SKM-1 treated with dmso at 0.1 percent for 144 hours (cell line): Measurements from ENCODE around the gene ZBTB47.

Experiments used
- DNase-seq: peaks from one replicate; lab custom pipeline; 2025; ENCODE audit not compliant: unreplicated experiment; lab: John Stamatoyannopoulos, UW

Gene ZBTB47

DNA sequence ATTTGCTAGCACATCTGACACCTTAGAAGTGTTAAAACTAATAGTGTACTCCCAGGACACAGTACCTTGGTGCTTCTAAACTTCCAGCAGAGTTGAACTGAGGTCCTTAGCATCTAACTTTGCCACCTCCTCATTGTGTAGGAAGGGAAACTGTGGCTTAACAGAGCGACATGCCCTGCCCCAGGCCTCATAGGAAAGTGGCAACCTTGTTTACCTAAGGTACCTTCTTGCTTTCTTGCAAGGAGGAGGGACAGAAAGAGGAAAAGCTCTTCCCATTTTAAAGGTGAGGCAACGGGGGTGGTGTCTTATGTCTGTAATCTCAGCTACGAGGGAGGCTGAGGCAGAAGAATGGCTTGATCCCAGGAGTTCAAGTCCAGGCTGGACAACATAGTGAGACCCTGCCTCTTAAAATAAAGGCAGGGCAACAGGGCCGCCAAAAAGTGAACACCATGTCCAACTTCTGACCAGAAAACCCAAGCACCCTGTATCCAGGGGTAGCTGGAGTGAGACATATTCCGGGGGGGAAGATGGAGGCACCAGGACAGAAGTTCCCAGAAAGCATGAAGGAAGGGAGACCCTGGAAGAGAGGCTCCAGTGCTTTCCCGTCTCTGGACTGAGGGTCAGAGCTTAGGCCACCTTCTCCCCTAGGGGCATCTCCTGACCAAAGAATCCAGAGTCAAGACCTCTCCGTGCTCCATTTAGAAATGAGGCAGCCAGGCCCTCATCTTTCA lies 31.3 kb downstream of the ZBTB47 start:
- no peak for DNase-seq

DNA sequence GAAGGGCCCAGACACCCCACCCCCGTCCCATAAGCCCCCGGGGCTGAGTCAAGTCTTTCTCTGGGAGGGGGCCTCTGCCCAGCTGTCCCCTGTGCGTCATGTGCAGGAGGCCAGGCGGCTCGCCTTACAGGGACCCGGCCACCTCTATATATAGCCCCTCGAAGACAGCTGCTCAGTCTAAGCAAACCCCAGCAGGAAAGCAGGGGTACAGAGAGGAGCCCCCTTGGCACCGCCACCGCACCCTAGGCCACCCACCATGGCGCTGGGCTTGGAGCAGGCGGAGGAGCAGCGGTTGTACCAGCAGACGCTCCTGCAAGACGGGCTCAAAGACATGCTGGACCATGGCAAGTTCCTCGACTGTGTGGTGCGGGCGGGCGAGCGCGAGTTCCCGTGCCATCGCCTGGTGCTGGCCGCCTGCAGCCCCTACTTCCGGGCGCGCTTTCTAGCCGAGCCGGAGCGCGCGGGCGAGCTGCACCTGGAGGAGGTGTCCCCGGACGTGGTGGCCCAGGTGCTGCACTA lies 31.9 kb downstream of the ZBTB47 start, which contains the start of gene KLHL40:
TSS of gene KLHL40 (plus strand) at position 175 of the 519 bp plus-strand sequence. CDS start at position 257, 82 bp downstream.
- DNase-seq: no peak

DNA sequence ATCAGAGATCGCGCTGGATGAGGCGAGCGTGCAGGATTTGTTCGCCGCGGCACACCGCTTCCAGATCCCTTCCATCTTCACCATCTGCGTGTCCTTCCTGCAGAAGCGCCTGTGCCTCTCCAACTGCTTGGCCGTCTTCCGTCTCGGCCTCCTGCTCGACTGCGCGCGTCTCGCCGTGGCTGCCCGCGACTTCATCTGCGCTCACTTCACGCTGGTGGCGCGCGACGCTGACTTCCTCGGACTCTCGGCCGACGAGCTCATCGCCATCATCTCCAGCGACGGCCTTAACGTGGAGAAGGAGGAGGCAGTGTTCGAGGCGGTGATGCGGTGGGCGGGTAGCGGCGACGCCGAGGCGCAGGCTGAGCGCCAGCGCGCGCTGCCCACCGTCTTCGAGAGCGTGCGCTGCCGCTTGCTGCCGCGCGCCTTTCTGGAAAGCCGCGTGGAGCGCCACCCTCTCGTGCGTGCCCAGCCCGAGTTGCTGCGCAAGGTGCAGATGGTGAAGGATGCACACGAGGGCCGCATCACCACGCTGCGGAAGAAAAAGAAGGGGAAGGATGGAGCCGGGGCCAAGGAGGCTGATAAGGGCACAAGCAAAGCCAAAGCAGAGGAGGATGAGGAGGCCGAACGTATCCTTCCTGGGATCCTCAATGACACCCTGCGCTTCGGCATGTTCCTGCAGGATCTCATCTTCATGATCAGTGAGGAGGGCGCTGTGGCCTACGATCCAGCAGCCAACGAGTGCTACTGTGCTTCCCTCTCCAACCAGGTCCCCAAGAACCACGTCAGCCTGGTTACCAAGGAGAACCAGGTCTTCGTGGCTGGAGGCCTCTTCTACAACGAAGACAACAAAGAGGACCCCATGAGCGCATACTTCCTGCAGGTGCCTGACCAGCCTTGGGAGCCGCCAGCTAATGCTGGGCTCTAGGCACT lies 32.7 kb downstream of the ZBTB47 start:
- no peak for DNase-seq

DNA sequence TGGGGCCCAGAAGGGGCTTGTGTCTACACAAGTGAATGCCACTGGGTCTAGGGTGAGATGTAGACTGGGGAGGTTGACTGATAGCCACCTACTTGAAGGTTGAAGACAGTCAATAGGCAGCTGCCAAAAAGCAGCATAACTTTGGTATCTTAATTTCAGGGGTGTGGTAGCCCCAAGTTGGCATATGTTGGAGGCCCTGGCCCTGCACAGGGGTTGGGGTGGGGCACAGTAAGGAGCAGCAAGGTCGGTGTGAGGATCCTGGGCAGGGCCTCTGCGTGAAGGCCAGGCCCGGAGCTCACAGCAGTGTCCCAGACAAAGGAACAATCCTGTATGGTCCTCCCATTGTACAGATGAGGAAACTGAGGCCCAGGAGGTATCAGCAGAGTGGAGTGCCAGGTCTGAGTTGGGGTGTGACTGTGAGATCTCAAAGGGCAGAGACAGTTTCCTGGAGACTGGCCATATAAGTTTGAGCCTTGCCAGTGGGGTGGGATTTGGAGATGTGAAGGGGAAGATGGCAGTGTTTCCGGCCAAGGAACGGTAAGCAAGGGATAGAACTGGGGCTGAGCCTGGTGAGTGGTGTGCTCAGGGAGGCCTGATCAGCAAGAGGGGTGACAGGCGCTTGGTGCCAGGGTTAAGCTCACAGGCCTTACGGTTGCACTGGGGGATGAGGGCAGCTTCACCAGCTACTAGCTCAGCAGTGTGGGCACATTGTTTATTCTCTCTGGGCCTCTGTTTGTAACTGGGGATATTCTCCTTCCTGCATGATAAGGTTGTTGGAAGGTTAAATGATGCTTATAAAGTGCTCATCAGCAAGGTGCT lies 33.5 kb downstream of the ZBTB47 start:
- DNase-seq: no peak

DNA sequence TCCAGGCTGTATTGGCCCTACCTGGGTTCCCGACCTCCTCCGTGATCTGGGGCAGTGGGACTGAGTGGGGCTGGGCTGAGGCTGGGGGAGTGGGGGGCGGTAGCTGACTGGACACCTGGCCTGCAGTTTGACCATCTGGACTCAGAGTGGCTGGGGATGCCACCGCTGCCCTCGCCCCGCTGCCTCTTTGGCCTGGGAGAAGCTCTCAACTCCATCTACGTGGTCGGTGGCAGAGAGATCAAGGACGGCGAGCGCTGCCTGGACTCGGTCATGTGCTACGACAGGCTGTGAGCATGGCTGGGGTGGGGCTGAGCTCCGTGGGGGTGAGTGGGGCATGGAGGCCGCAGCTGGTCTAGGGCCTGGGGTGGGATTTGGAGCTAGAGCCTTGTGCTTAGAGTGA lies 34.5 kb downstream of the ZBTB47 start:
- DNase-seq: no peak

DNA sequence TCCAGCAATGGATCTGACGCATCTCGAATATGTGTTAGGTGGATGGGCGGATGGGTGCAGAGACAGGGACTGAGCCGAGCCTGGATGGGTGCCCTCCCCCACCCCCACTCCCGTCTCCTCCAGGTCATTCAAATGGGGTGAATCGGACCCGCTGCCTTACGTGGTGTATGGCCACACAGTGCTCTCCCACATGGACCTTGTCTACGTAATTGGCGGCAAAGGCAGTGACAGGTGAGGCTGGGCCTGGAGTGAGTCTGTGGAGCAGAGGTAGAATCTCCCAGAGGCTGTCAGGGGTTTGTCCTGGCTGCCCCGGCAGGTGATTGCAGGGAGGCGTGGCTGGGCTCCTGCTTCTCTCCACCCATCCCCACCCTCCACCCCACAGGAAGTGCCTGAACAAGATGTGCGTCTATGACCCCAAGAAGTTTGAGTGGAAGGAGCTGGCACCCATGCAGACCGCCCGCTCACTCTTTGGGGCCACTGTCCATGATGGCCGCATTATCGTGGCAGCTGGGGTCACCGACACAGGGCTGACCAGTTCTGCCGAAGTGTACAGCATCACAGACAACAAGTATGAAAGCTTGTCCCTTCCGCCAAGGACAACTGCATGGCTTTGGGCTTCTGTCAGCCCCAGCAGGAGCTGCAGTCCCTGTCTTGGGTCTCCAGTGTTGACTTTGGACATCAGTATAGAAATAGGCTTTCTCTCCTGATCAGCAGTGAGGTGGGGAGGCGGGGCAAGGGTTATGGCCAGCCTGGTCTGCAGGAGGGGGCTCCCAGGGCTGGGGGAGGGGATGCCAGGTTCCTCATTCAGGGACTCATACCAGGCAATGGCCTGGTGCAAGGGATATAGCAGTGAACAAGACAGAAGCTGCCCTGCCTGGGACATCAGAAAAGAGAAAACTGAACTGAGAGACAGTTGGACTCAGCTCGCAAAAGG lies 35.3 kb downstream of the ZBTB47 start:
- no peak for DNase-seq

DNA sequence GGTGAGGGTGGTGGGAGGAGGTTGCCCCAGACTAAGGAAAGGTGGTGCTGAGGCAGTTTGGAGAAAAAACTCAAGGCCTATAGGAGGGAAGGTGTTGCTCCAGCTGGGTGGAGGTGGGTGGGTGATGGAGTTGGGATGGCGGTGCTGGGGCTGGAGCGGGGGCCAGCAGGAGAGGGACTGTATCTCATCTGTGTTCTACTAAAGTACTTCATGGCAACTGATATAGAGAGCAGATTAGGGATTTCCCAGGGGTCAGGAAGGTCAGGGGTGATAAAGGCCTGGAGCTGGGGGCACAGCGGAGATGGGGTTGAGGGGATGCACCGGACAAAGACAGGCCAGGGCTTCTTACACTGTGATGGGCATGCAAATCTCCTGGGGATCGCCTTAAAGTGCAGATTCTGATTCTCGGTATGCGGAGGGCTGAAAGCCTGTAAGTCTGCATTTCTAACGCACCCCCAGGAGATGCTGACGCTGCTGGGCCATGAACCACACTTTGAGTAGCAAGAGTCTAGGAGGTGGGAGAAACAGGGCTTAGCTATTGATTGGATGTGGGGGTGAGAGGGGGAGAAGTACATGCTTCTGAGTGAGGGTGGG lies 36.0 kb downstream of the ZBTB47 start:
- no peak for DNase-seq

DNA sequence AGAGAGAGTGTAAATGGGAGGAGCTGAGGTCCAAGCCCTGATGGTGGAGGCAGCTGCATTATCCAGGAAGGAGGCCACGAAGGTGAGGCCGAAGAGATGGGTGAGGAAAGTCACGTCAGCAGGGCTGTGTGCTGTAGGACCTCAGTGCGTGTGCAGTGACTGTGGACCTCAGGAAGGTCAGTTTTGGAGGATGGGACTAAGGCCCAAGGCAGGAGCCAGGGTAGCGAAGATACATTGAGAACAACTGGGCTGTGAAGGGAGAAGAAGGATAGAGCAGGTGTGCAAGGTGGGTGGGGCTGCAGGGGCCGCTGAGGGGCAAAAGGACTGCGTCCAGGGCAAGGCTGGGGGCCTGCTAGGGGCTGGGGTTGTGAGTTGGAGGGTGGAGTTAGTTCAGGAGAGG lies 36.7 kb downstream of the ZBTB47 start:
- DNase-seq: no peak

DNA sequence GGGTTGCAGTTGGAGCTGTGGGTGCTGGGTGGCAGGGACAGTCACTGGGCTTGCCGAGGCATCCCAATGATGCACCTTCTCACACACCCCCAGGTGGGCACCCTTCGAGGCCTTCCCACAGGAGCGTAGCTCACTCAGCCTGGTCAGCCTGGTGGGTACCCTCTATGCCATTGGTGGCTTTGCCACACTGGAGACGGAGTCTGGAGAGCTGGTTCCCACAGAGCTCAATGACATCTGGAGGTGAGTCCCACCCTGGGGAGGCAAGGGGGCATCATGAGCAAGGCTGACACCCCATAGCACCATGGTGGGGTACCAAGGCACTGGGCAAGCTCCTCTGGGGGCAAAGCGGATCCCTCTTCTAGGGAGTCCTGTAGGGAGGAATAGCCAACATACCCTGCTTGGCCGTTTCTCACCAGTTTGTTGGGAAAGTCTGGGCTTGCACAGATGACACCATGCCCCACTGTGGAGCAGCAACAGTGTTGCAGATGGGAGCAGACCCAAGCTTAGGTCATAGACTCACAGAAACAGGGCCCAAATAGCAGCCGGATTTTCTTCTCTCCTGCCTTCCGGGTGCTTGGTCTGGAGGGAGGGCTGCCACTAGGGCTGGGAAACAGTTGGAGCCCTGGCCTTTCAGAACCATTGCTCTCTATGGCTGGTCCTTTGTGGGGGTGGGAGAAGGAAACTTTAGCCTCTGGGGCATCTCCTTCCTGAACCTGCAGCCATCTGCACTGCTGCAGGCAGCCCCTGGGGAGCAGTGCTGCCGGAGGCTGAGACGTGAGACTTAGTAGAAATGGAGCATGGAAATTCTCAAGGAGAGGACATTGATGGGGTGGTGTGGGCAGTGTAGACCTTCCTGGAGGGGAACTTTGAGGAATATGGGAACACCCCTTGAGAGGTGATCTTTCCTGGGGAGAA lies 37.5 kb downstream of the ZBTB47 start:
- DNase-seq: no peak

DNA sequence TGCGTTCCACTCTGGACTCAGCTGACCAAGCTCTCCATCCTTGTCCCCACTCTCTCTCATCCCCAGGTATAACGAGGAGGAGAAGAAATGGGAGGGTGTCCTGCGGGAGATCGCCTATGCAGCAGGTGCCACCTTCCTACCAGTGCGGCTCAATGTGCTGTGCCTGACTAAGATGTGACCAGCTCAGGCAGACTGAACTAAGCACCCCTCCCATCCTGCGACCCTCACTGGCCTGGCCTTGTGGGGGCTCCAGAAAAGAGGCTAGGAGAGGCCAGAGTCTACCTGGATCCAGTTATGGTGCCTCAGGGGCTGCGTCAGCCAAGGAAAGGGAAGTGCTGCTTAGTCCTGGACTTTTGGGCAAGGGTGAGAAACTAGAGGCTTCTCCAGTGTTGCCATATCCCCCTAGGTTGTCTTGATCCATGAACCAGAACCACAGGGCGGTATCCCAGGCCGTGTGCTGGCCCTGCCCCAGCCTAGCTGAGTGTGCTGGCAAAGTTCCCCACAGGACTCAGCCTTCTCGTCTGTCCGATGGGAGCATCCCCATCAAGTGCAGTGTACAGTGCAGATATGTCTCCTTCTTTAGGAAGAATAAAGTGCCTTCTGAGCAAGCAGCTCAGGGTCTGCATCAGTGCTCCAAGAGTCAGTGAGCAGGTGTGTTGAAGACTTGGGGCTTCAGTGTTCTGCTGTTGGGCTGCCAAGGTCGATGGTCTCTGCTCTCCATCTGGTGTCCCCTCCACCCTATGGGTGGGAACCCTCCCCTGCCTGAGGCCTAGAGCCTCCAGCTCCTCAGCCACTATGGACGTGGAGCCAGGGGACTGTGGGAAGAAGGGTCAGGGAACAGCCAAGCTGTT lies 38.5 kb downstream of the ZBTB47 start:
- DNase-seq: no peak

DNA sequence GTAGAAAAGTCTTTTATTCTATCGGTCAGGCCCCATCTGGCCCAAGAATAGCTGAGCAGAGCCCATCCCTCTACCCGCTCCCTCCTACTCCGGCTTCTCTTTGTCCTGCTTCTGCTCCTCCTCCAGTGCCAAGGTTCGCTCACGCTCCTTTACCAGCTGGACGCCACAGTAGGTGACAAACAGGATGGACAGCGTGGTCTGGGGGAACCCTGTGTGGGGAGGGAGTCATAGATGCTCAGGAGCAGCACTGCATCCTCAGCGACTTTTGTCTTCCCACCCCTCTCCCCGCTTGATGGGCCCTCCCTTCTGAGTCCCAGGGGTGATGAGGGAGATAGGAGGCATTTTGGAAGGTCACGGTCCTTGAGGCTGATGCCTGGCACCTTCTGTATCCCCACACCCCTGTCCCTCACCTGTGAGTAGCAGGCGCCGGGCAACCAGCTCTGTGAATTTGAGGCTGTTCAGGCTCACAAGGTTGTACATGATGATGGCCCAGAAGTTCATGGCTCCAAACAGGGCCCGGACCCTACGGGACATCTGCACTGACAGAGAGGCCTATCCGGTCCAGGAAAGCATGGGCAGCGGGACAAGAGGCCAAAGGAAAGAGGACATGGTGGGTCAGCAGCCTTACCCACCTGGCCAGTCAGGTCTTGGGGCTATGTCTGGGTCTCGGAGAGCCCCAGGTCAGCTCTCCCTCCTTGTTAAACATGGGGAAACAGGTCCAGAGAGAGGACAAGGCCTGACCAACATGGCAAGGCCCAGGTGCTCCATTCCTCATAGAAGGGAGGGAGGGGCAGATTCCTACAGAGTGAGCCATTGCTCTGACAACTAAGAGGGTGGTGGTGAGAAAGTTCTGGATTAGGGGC lies 39.4 kb downstream of the ZBTB47 start:
- DNase-seq: no peak

DNA sequence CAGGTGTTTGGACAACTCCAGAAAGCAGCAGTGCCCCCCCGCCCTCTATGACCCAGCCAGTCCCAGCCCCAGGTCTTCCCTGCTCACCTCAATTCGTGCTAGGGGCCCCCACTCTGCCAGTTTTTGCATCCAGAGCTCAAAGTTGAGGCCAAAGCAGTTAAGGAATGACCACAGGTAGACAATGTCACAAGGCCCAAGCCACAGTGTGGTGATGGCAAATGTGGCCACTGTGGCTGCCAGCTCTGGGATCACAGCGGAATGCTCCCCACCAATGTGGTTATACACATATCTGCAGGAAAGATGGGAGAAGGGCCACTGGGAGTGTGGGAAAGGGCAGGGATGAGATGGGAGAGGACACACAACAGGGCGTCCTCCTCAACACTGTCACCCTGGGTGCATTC lies 40.0 kb downstream of the ZBTB47 start:
- no peak for DNase-seq

DNA sequence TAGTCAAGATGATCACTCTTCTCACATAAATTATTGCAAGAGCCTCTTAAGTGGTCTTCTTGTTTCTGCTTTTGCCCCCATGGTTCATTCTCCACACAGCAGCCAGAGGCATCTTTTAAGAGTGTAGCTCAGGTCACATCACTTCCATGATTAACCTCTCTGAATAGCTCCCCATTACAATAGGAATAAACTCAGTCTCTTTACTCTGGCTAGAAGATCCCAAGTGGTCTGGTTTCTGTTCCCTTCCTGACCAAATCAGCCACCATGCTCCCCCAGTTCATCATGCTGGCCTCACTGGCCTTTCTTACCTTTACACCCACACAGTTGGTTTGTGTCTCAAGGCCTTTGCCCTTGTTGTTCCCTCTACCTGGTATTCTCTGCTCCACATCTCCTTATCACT lies 40.9 kb downstream of the ZBTB47 start:
- no peak for DNase-seq

DNA sequence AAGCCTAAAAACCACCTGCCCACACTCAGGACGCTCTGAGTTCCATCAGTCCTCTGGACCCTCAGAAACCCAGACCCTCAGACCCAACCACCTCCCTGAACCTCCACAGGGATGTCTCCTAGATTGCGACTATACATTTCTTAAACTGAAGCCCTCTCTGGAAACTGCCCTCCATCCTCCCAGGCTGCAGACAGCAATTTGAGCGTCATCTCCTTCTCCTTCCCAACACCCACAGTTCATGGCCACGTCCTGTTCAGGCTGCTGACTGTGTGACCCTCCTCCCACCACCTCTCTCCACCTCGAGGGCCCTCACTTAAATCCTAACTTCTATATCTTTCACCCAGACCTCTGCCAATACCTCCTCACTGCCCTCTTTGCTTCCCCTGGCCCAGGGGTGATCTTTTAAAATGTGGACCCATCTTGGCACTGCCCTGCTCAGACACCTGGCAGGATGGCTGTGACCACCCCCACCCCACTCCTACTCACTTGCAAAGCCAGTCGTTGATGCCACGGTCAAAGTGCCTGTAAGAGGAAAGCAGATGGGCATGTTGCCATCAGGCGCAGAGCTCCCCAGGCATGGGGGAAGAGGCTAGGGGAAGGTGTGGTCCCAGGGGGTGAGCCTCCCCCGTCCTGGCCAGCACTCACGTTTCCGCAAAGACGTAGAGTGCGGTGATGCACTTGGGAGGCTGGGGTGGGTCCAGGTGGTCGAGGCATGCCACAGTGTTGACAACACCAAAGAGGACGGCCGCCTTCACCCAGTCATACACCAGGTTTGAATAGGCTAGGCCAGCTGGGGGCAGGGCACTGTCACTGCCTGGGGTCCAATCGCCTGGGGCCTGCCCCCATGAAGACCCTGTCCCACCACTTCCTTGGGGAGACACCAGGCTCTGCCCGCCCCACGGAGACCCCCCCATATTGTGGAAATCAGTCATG lies 43.1 kb downstream of the ZBTB47 start:
- no peak for DNase-seq

DNA sequence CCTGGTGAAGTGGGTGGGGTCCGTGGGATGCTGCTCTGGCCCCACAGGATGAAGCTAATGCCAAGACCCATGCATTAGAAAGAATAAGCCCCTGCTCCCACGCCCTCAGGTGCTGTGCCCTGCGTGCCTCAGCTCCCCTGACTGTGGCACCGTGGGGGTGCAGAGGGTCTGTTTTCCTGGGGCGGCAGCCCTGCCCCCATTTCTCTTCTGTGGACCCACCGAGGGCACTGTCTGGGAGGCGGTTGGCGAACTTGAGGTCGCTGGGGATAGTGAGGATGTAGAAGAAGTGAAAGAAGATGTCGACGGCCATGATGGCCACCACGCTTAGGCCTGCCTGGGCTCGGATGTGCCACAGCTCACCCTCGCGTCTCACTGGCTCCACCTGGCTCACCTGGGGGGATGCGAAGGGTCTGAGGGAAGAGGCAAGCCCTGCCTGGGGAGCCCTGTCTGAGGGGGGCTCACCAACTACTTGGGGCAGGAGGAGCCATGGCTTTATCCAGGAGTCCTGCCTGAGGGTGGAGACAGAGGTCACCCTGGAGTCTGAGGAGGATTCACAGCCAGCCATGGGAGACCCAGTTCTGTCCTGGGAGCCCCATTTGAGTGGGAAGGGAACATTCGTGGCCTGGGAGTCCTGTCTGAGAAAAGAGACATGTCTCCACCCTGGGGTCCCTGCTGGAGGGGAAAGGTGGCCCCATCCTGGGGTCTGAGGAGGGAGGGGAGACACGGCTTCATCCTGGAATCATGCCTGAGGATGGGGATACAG lies 44.0 kb downstream of the ZBTB47 start:
- DNase-seq: no peak
